Thyroid gland (tissue), 4 donors: ENCODE data around the gene ASB10. TPM values are rescaled to one million over a fixed set of nuclear protein-coding genes. Genes with fewer than 3 reads are reported as not detected.

ENCODE experiments used
- DNase-seq, 2 donors: peaks; one replicate each; pipeline ENCODE4 v3.0.0-alpha.2; 2019
- H3K27ac ChIP-seq, 3 donors: fragments of 200-600 bp; sonication (generic); 1 replicate in 2 of 3; 2 replicates in 1 of 3; pipeline ENCODE4 v1.5.1; 2016 to 2019; ENCODE audit warnings: mild to moderate bottlenecking in 1 of 3, moderate library complexity in 1 of 3
- H3K27me3 ChIP-seq: fragments of 200-600 bp; sonication (generic); one replicate; pipeline ENCODE4 v1.5.1; 2019
- H3K36me3 ChIP-seq, 2 donors: fragments of 200-600 bp; sonication (generic); one replicate each; pipeline ENCODE4 v1.5.1; 2016 to 2019
- H3K4me1 ChIP-seq, 2 donors: fragments of 200-600 bp; sonication (generic); one replicate each; pipeline ENCODE4 v1.5.1; 2017 to 2019
- H3K4me3 ChIP-seq, 3 donors: fragments of 200-600 bp; sonication (generic); replicated peaks in 1 of 3; 1 replicate in 2 of 3; 2 replicates in 1 of 3; pipeline ENCODE4 v1.5.1; 2016; ENCODE audit warnings: mild to moderate bottlenecking in 1 of 3
- H3K9me3 ChIP-seq: fragments of 200-600 bp; sonication (generic); one replicate; pipeline ENCODE4 v1.5.1; 2017
- CTCF ChIP-seq, 6 experiments: fragments of 200-600 bp in 3 of 6; fragments of 450-650 bp in 3 of 6; sonication (generic) in 3 of 6; IDR thresholded peaks; one replicate each; pipeline ENCODE4 v1.5.1; 2016 to 2019; ENCODE audit warnings: antibody characterized with exemption in 6 of 6, mild to moderate bottlenecking in 2 of 6, inconsistent platforms in 1 of 6, moderate library complexity in 1 of 6
- POLR2A ChIP-seq, 2 donors: fragments of 450-650 bp; IDR thresholded peaks; one replicate each; pipeline ENCODE4 v1.6.1; 2017; ENCODE audit warnings: antibody characterized with exemption in 2 of 2, mild to moderate bottlenecking in 2 of 2, moderate library complexity in 1 of 2
- WGBS, 2 donors: methylation state at CpG; one replicate each; pipeline ENCODE4 v1.1.5; 2017; 5-methylcytosine and 5-hydroxymethylcytosine counted together
- intact Hi-C: fragments of 100-400 bp; cut with DNase I; formaldehyde crosslinking; loops from one replicate; pipeline ENCODE4 v1.15.1; 2023
- total RNA-seq, 4 donors: library from RNA; depleted of rRNA; stranded (reverse); fragments of >200 nt; gene quantifications; one replicate each; pipeline ENCODE4 v1.2.3, GENCODE V29; 2016

Gene ASB10
- total RNA-seq, 4 donors from 2014 or later = not detected

- H3K36me3 ChIP-seq = peaks cover 10 to 14% of the 10 kb centered on the region in 2 donors
- peak overlapping the region in 1 of 3 donors; percentile 69 for H3K4me3 ChIP-seq
- 73 to 75% methylated on average over 10 of the region's 10 CpGs for WGBS, 2 donors
- H3K9me3 ChIP-seq = no peaks in the 10 kb centered on the region
- TF ChIP-seq POLR2A (IDR thresholded peaks at IDR 0.05) = no peak
- TF ChIP-seq CTCF (IDR thresholded peaks at IDR 0.05) = no peak
- peak overlapping the region; percentile 60 to 65 (median 65) for H3K27ac ChIP-seq
- intact Hi-C loops = no loop called here
- H3K27me3 ChIP-seq = no peaks in the 10 kb centered on the region
- peaks cover 14 to 27% of the 10 kb centered on the region in 2 donors for H3K4me1 ChIP-seq
- no peak for DNase-seq
These were observed 41.2 kb upstream of the ASB10 start for GRCh38 chr7:151228024-151228866.

GRCh38 chr7:151226875-151227782 is 40.1 kb upstream of the ASB10 start, which contains the start of gene ABCF2:
TSS of gene ABCF2 (minus strand) at chr7:151227205. CDS start at chr7:151226458, 747 bp downstream.
- Histone ChIP-seq H3K27me3 (no peaks in the 10 kb centered on the region), H3K4me3 (peak within 1 kb of the TSS; percentile 69 to 92 (median 82)), H3K4me1 (peaks cover 13 to 23% of the 10 kb centered on the region in 2 donors), H3K36me3 (peaks cover 15 to 25% of the 10 kb centered on the region in 2 donors), H3K27ac (peak within 1 kb of the TSS; percentile 60 to 65 (median 65)), H3K9me3 (no peaks in the 10 kb centered on the region)
- WGBS, 2 donors = 1% methylated on average over 63 to 67 of the region's 68 CpGs
- peak; percentile 100 for DNase-seq
- peak in 1 of 2 donors; percentile 79 for TF ChIP-seq POLR2A (IDR thresholded peaks at IDR 0.05)
- no peak for TF ChIP-seq CTCF (IDR thresholded peaks at IDR 0.05)
- intact Hi-C loops = no loop called here

GRCh38 chr7:151226560-151226874 is 39.5 kb upstream of the ASB10 start:
- H3K4me1 ChIP-seq = peaks cover 13 to 19% of the 10 kb centered on the region in 2 donors
- H3K4me3 ChIP-seq = peak overlapping the region; percentile 69 to 92 (median 82)
- intact Hi-C loops = no loop called here
- 2% methylated on average over 15 of the region's 15 CpGs for WGBS, 2 donors
- H3K9me3 ChIP-seq = no peaks in the 10 kb centered on the region
- no peak for DNase-seq
- no peak for TF ChIP-seq POLR2A (IDR thresholded peaks at IDR 0.05)
- no peak for TF ChIP-seq CTCF (IDR thresholded peaks at IDR 0.05)
- H3K27me3 ChIP-seq = no peaks in the 10 kb centered on the region
- H3K27ac ChIP-seq = peak overlapping the region in 1 of 3 donors; percentile 65
- peaks cover 19 to 31% of the 10 kb centered on the region in 2 donors for H3K36me3 ChIP-seq

GRCh38 chr7:151225948-151226510 is 39.0 kb upstream of the ASB10 start:
- peaks cover 24 to 36% of the 10 kb centered on the region in 2 donors for H3K36me3 ChIP-seq
- H3K9me3 ChIP-seq = no peaks in the 10 kb centered on the region

More at GRCh38 chr7:151225948-151226510, 39.0 kb upstream of the ASB10 start:
- WGBS, 2 donors = 60 to 62% methylated on average over 8 of the region's 8 CpGs
- H3K4me3 ChIP-seq = peak overlapping the region; percentile 69 to 92 (median 82)
- no peak overlapping the region for H3K27ac ChIP-seq
- intact Hi-C loops = no loop called here
- peaks cover 13 to 18% of the 10 kb centered on the region in 2 donors for H3K4me1 ChIP-seq
- DNase-seq = no peak
- no peaks in the 10 kb centered on the region for H3K27me3 ChIP-seq
- TF ChIP-seq POLR2A (IDR thresholded peaks at IDR 0.05) = no peak
- TF ChIP-seq CTCF (IDR thresholded peaks at IDR 0.05) = no peak
